ENCODE measurements around the gene ZNF536.

ZNF536 gene

DNA sequence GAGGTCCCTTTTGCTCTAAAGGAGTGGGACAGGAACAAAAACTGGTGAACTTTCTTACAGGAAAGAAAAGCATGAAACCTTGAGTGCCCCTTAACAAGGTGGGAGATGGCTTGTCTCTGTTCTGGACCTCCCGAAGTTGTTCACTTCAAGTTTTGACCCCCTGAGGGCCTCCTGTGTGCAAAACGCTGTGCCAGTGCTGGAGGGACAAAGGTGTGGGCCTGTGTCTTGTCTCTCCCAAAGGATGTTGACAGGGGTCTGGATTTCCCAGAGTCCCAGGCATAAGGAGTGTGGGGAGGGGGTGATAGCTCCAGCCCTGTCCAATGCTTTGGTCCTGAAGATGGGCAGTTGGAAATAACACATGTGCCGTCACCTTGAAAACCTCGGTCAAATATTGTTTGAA lies 6.5 kb downstream of the ZNF536 start:
- Histone ChIP-seq H3K4me1 (ENCODE audit: low read length) (no peaks in the 10 kb centered on the region), H3K9me2 (replicated peaks; ENCODE audit: insufficient read depth, low read length) (no peaks in the 10 kb centered on the region), H3K9me3 (replicated peaks; ENCODE audit: insufficient read depth, low read length) (no peaks in the 10 kb centered on the region), H3K4me3 (ENCODE audit: low read length) (no peak overlapping the region), H4K20me1 (ENCODE audit: insufficient read depth, low read length) (no peaks in the 10 kb centered on the region), H3K4me2 (ENCODE audit: low read depth, low read length) (no peak overlapping the region), H3K27ac (ENCODE audit: low read length) (no peak overlapping the region), H2AFZ (ENCODE audit: low read length) (no peak overlapping the region), H3F3A (ENCODE audit: insufficient read depth, low read length) (no peaks in the 10 kb centered on the region), H3K9ac (ENCODE audit: low read length) (no peak overlapping the region), H3K36me3 (replicated peaks; ENCODE audit: insufficient read depth, low read length) (no peaks in the 10 kb centered on the region), H3K27me3 (replicated peaks; ENCODE audit: insufficient read depth, low read length) (peaks cover 18% of the 10 kb centered on the region), H3K79me2 (ENCODE audit: low read length) (no peaks in the 10 kb centered on the region)
- DNase-seq = no peak
- TF ChIP-seq EZH2phosphoT487 (IDR thresholded peaks at IDR 0.05; ENCODE audit: low read length) (no peak), EZH2 (optimal IDR thresholded peaks at IDR 0.05; ENCODE audit: low read depth, low read length) (no peak)
- TF ChIP-seq, protein P1, sequence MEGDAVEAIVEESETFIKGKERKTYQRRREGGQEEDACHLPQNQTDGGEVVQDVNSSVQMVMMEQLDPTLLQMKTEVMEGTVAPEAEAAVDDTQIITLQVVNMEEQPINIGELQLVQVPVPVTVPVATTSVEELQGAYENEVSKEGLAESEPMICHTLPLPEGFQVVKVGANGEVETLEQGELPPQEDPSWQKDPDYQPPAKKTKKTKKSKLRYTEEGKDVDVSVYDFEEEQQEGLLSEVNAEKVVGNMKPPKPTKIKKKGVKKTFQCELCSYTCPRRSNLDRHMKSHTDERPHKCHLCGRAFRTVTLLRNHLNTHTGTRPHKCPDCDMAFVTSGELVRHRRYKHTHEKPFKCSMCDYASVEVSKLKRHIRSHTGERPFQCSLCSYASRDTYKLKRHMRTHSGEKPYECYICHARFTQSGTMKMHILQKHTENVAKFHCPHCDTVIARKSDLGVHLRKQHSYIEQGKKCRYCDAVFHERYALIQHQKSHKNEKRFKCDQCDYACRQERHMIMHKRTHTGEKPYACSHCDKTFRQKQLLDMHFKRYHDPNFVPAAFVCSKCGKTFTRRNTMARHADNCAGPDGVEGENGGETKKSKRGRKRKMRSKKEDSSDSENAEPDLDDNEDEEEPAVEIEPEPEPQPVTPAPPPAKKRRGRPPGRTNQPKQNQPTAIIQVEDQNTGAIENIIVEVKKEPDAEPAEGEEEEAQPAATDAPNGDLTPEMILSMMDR (IDR thresholded peaks at IDR 0.05; ENCODE audit: low read length) = no peak

GRCh38 chr19:30379841-30380610 lies 7.8 kb downstream of the ZNF536 start:
- Histone ChIP-seq H3K27me3 (replicated peaks; ENCODE audit: insufficient read depth, low read length) (peaks cover 15% of the 10 kb centered on the region), H3K36me3 (replicated peaks; ENCODE audit: insufficient read depth, low read length) (no peaks in the 10 kb centered on the region), H3K9ac (ENCODE audit: low read length) (no peak overlapping the region), H2AFZ (ENCODE audit: low read length) (no peak overlapping the region), H3F3A (ENCODE audit: insufficient read depth, low read length) (no peaks in the 10 kb centered on the region), H3K27ac (ENCODE audit: low read length) (no peak overlapping the region), H3K9me2 (replicated peaks; ENCODE audit: insufficient read depth, low read length) (no peaks in the 10 kb centered on the region), H3K4me1 (ENCODE audit: low read length) (no peaks in the 10 kb centered on the region), H3K4me2 (ENCODE audit: low read depth, low read length) (no peak overlapping the region), H3K4me3 (ENCODE audit: low read length) (no peak overlapping the region), H3K79me2 (ENCODE audit: low read length) (no peaks in the 10 kb centered on the region), H3K9me3 (replicated peaks; ENCODE audit: insufficient read depth, low read length) (no peaks in the 10 kb centered on the region), H4K20me1 (ENCODE audit: insufficient read depth, low read length) (no peaks in the 10 kb centered on the region)
- DNase-seq = no peak
- no peak for TF ChIP-seq EZH2 (optimal IDR thresholded peaks at IDR 0.05; ENCODE audit: low read depth, low read length)
- TF ChIP-seq, protein P1 (IDR thresholded peaks at IDR 0.05; ENCODE audit: low read length) = no peak
- TF ChIP-seq EZH2phosphoT487 (IDR thresholded peaks at IDR 0.05; ENCODE audit: low read length) = no peak

DNA sequence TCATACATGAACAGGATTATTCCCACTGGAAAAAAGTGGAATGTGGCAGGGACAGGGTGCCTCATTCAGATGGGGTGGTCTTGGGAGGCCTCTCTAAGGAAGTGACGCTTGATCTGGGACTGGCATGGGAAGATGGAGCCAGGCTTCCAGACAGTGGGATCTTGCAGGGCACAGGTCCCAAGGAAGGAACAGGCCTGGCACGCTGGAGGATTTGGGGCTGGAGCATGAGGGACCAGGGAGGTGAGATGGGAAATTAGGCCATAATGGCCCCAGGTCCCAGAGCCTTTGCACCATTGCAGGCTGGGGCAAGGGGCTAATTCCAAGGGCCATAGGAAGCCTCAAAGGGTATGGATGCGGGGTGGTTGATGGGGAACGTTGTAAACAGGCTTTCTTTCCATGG lies 9.2 kb downstream of the ZNF536 start:
- H3K36me3 ChIP-seq (replicated peaks; ENCODE audit: insufficient read depth, low read length) = no peaks in the 10 kb centered on the region
- H3K27me3 ChIP-seq (replicated peaks; ENCODE audit: insufficient read depth, low read length) = peaks cover 15% of the 10 kb centered on the region
- H3K4me3 ChIP-seq (ENCODE audit: low read length) = no peak overlapping the region
- H3K9ac ChIP-seq (ENCODE audit: low read length) = no peak overlapping the region
- no peak for TF ChIP-seq EZH2phosphoT487 (IDR thresholded peaks at IDR 0.05; ENCODE audit: low read length)
- TF ChIP-seq, protein P1 (IDR thresholded peaks at IDR 0.05; ENCODE audit: low read length) = no peak
- no peak for TF ChIP-seq EZH2 (optimal IDR thresholded peaks at IDR 0.05; ENCODE audit: low read depth, low read length)
- H3K4me1 ChIP-seq (ENCODE audit: low read length) = no peaks in the 10 kb centered on the region
- DNase-seq = no peak
- H4K20me1 ChIP-seq (ENCODE audit: insufficient read depth, low read length) = no peaks in the 10 kb centered on the region
- no peaks in the 10 kb centered on the region for H3F3A ChIP-seq (ENCODE audit: insufficient read depth, low read length)
- no peak overlapping the region for H3K4me2 ChIP-seq (ENCODE audit: low read depth, low read length)
- H3K9me2 ChIP-seq (replicated peaks; ENCODE audit: insufficient read depth, low read length) = no peaks in the 10 kb centered on the region
- H3K27ac ChIP-seq (ENCODE audit: low read length) = no peak overlapping the region
- H3K79me2 ChIP-seq (ENCODE audit: low read length) = no peaks in the 10 kb centered on the region
- H2AFZ ChIP-seq (ENCODE audit: low read length) = no peak overlapping the region
- H3K9me3 ChIP-seq (replicated peaks; ENCODE audit: insufficient read depth, low read length) = no peaks in the 10 kb centered on the region
